ENCODE data around the gene RAP2C. TPM values are rescaled to one million over a fixed set of nuclear protein-coding genes. Genes with fewer than 3 reads are reported as not detected.

The RAP2C gene
- total and polyA plus RNA-seq, 2 experiments from 2014 or later: 14.5 to 25.0 TPM

- TF ChIP-seq, protein P1, sequence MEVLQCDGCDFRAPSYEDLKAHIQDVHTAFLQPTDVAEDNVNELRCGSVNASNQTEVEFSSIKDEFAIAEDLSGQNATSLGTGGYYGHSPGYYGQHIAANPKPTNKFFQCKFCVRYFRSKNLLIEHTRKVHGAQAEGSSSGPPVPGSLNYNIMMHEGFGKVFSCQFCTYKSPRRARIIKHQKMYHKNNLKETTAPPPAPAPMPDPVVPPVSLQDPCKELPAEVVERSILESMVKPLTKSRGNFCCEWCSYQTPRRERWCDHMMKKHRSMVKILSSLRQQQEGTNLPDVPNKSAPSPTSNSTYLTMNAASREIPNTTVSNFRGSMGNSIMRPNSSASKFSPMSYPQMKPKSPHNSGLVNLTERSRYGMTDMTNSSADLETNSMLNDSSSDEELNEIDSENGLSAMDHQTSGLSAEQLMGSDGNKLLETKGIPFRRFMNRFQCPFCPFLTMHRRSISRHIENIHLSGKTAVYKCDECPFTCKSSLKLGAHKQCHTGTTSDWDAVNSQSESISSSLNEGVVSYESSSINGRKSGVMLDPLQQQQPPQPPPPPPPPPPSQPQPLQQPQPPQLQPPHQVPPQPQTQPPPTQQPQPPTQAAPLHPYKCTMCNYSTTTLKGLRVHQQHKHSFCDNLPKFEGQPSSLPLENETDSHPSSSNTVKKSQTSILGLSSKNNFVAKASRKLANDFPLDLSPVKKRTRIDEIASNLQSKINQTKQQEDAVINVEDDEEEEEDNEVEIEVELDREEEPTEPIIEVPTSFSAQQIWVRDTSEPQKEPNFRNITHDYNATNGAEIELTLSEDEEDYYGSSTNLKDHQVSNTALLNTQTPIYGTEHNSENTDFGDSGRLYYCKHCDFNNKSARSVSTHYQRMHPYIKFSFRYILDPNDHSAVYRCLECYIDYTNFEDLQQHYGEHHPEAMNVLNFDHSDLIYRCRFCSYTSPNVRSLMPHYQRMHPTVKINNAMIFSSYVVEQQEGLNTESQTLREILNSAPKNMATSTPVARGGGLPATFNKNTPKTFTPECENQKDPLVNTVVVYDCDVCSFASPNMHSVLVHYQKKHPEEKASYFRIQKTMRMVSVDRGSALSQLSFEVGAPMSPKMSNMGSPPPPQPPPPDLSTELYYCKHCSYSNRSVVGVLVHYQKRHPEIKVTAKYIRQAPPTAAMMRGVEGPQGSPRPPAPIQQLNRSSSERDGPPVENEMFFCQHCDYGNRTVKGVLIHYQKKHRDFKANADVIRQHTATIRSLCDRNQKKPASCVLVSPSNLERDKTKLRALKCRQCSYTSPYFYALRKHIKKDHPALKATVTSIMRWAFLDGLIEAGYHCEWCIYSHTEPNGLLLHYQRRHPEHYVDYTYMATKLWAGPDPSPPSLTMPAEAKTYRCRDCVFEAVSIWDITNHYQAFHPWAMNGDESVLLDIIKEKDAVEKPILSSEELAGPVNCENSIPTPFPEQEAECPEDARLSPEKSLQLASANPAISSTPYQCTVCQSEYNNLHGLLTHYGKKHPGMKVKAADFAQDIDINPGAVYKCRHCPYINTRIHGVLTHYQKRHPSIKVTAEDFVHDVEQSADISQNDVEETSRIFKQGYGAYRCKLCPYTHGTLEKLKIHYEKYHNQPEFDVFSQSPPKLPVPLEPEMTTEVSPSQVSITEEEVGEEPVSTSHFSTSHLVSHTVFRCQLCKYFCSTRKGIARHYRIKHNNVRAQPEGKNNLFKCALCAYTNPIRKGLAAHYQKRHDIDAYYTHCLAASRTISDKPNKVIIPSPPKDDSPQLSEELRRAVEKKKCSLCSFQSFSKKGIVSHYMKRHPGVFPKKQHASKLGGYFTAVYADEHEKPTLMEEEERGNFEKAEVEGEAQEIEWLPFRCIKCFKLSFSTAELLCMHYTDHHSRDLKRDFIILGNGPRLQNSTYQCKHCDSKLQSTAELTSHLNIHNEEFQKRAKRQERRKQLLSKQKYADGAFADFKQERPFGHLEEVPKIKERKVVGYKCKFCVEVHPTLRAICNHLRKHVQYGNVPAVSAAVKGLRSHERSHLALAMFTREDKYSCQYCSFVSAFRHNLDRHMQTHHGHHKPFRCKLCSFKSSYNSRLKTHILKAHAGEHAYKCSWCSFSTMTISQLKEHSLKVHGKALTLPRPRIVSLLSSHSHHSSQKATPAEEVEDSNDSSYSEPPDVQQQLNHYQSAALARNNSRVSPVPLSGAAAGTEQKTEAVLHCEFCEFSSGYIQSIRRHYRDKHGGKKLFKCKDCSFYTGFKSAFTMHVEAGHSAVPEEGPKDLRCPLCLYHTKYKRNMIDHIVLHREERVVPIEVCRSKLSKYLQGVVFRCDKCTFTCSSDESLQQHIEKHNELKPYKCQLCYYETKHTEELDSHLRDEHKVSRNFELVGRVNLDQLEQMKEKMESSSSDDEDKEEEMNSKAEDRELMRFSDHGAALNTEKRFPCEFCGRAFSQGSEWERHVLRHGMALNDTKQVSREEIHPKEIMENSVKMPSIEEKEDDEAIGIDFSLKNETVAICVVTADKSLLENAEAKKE (CRISPR knock-in tag; IDR thresholded peaks at IDR 0.05): no peak
- TF ChIP-seq EZH2 (IDR thresholded peaks at IDR 0.05; ENCODE audit: low read depth, unreplicated experiment) (no peak), CREB1 (CRISPR knock-in tag; IDR thresholded peaks at IDR 0.05; ENCODE audit: low read depth) (no peak), JUNB (IDR thresholded peaks at IDR 0.05; ENCODE audit: unreplicated experiment) (no peak), ETS1 (IDR thresholded peaks at IDR 0.05) (no peak), STAT1 (IDR thresholded peaks at IDR 0.05; ENCODE audit: unreplicated experiment) (no peak)
- TF ChIP-seq, protein P2, sequence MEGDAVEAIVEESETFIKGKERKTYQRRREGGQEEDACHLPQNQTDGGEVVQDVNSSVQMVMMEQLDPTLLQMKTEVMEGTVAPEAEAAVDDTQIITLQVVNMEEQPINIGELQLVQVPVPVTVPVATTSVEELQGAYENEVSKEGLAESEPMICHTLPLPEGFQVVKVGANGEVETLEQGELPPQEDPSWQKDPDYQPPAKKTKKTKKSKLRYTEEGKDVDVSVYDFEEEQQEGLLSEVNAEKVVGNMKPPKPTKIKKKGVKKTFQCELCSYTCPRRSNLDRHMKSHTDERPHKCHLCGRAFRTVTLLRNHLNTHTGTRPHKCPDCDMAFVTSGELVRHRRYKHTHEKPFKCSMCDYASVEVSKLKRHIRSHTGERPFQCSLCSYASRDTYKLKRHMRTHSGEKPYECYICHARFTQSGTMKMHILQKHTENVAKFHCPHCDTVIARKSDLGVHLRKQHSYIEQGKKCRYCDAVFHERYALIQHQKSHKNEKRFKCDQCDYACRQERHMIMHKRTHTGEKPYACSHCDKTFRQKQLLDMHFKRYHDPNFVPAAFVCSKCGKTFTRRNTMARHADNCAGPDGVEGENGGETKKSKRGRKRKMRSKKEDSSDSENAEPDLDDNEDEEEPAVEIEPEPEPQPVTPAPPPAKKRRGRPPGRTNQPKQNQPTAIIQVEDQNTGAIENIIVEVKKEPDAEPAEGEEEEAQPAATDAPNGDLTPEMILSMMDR (conservative IDR thresholded peaks at IDR 0.05; ENCODE audit: low read depth in 2 of 2): no peak
Observed at GRCh38 chrX:132207996-132208395, 11.3 kb downstream of the RAP2C start (continued).

Data from GM23338 (cell line).